Urinary bladder (tissue), 4 donors: ENCODE data around the gene NTHL1. TPM values are rescaled to one million over a fixed set of nuclear protein-coding genes. Genes with fewer than 3 reads are reported as not detected.

ENCODE experiments used
- DNase-seq: peaks from one replicate; pipeline ENCODE4 v3.0.0-alpha.2; 2015; ENCODE audit errors: extremely low spot score
- H3K27ac ChIP-seq: one replicate; pipeline ENCODE4 v1.5.1; 2013; ENCODE audit warnings: low read depth, mild to moderate bottlenecking, moderate library complexity
- H3K36me3 ChIP-seq: one replicate; pipeline ENCODE4 v1.6.1; 2013; ENCODE audit warnings: mild to moderate bottlenecking, moderate library complexity; ENCODE audit not compliant: insufficient read depth
- H3K4me1 ChIP-seq: one replicate; pipeline ENCODE4 v1.6.1; 2013; ENCODE audit warnings: mild to moderate bottlenecking, moderate library complexity; ENCODE audit not compliant: insufficient read depth
- H3K4me3 ChIP-seq: one replicate; pipeline ENCODE4 v1.5.1; 2013; ENCODE audit warnings: low read depth, low read length
- WGBS: extraction: QIAGEN DNeasy Blood & Tissue Kit; methylation state at CpG from one replicate; pipeline ENCODE4 v1.1.7; 2013; 5-methylcytosine and 5-hydroxymethylcytosine counted together
- polyA plus RNA-seq: library from polyadenylated mRNA; stranded (reverse); fragments of 200-250 nt; gene quantifications from one replicate; pipeline ENCODE4 v1.2.3, GENCODE V29; 2013
- total RNA-seq: library from RNA; depleted of rRNA; stranded (reverse); fragments of >200 nt; gene quantifications from one replicate; pipeline ENCODE4 v1.2.3, GENCODE V29; 2014
- donor health status: healthy with polysubstance abuse.
- donor health status: healthy.

The NTHL1 gene
- total and polyA plus RNA-seq, 2 donors, result 13.7 to 28.5 TPM

GRCh38 chr16:2004795-2005517 lies 42.7 kb downstream of the NTHL1 start:
- DNase-seq, result no peak
- WGBS, result 82% methylated on average over 34 of the region's 34 CpGs
- H3K36me3 ChIP-seq, result peaks cover 2% of the 10 kb centered on the region
- H3K4me1 ChIP-seq, result no peaks in the 10 kb centered on the region
- no peak overlapping the region for H3K4me3 ChIP-seq
- H3K27ac ChIP-seq, result no peak overlapping the region

DNA sequence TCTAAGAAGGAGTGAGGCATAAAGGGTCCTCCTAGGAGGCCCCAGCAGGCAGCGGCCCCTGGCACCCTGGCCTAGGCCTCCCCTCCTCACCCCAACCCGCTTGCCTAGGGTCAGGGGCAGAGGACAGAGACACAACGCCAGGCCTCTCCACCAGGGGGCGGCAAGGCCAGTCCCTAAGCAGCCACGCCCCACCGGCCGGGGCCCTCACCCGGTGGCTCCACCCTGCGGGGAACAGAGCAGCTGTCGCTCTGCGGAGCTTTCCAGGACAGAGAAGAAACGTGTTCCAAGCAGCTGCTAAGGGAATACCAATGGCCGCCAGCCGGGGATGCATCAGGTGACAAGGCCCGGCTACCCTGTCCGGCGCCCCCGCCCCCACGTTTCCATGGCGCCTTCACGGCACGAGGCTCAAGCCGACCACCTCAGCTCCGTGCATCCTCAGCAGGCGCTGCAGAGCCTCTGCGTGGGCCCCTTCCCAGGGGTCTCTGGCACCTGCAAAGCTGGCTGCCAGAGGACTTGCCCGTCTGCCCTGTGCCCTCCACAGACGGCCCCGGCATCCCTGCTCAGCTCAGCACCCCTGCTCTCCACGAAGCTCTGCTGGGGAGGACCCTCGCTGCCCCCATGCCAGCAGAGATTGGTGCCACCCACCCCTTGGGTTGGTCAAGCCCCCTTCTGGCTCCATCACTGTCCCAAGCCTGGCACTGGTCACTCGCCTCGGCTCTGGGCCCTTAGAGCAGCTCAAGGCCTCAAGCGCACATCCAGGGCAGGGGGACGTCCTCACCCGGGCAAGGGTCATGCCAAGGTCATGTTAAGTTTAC lies 43.6 kb downstream of the NTHL1 start:
- no peak overlapping the region for H3K4me3 ChIP-seq
- H3K27ac ChIP-seq, result no peak overlapping the region
- H3K36me3 ChIP-seq, result peaks cover 8% of the 10 kb centered on the region
- no peak for DNase-seq
- H3K4me1 ChIP-seq, result no peaks in the 10 kb centered on the region
- WGBS, result 28% methylated on average over 36 of the region's 36 CpGs

DNA sequence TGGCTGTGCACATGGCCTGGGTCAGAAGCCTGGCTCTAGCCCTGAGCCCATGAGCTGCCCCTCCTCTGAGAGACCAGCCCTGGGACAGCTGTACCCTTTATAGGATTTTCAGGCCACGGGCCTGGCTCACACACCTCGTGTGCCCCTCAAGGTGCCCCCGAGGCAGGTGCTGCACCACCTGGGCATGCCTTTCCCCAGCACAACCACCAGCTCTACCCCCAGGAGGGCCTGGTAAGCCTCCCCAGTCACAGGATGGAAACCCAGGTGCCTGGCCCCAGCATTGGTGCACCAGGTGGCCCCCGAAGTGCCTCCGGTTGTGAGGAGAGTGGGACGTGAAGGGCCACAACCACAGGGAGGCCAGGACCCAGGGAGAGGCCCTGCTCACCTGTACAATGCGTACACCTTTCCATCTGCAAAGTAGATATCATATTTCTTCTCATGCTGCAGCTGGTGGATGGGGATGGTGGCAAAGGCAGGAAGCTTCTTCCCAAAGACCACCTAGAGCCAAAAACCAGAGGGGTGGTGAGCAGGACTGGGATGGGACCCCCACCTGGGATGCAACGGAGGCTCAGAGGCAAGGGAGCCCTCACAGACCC lies 44.3 kb downstream of the NTHL1 start:
- no peak overlapping the region for H3K27ac ChIP-seq
- H3K4me3 ChIP-seq, result no peak overlapping the region
- no peaks in the 10 kb centered on the region for H3K4me1 ChIP-seq
- peaks cover 9% of the 10 kb centered on the region for H3K36me3 ChIP-seq
- WGBS, result 82% methylated on average over 8 of the region's 8 CpGs
- no peak for DNase-seq

- Histone ChIP-seq H3K4me1 (no peaks in the 10 kb centered on the region), H3K36me3 (peaks cover 11% of the 10 kb centered on the region), H3K4me3 (no peak overlapping the region), H3K27ac (no peak overlapping the region)
- DNase-seq, result no peak
- 91% methylated on average over 47 of the region's 47 CpGs for WGBS
Observed at GRCh38 chr16:2002406-2003230, 45.0 kb downstream of the NTHL1 start.

DNA sequence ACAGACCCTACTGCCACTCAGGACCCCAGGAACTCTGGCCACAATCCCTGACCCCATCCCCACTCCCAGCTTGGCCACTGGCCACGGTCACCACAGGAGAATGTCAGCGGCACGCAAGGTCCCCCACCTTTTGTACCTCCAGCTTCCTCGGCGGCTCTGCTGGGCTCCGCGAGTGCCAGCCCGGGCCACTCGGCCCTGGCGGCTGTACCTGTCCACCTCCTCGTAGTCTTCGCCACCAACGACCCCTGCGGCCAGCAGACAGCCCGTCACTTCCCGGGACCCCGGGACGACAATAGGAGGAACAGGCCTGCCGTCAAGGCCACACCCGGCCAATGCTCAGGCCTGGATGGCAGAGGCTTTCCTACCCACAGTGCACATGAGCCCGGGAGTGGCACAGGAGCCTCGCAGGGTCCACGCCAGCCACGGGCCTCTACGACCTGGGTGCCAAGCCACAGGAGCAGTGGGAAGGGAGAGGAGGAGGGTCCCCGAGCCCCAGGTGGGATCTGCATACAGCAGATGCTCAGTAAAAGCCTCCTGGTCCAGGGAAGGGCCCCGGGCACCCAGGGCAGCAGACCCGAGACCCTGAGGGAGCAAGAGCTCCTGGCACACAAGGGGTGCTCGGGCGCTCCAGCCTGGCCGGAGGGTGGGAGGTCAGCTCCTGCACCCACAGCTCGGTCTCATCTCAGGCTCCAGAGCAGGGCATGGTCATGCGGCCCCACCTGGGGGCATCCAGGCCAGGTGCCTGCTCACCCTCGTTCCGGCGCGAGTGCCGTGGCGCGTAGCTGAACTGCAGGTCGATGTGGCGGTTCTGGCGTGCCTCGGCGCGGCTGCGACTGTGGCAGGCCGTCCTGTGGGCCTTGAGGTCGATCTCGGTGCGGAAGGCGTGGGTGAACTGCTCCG lies 45.9 kb downstream of the NTHL1 start:
- H3K27ac ChIP-seq, result no peak overlapping the region
- no peak for DNase-seq
- H3K36me3 ChIP-seq, result peaks cover 11% of the 10 kb centered on the region
- 95% methylated on average over 53 of the region's 53 CpGs for WGBS
- no peaks in the 10 kb centered on the region for H3K4me1 ChIP-seq
- no peak overlapping the region for H3K4me3 ChIP-seq

- WGBS, result 94% methylated on average over 19 of the region's 19 CpGs
Observed at GRCh38 chr16:2001035-2001434, 46.6 kb downstream of the NTHL1 start.

DNA sequence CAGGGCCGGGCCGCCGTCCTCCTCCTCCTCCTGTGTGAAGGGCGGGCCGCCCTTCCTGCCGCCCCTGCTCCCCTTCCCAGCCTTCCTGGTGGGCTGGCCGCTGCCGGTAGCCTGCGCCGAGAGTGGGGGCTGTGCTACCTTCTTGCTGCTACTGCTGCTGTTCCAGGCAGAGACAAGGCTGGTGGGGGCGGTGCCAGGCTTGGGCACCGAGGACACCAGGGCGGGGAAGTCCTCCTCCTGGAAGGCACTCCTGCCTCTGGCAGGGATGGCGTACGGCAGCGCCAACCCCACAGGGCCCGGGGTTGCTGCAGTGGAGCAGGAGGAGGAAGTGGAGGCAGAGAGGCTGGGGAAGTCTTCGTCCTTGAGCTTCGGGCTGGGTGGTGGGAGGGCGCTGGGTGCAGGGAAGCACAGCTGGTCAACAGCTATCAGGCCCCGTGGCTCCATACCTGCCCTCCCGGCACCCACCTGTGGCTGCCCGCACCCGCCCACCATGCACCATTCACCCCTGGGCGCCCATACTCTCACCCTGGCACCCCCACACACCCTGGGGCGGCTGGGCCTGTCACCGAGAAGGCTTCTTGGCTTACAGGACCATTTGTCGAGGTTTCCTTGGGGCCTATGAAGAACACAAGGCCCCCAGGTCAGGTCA lies 47.6 kb downstream of the NTHL1 start:
- 86% methylated on average over 28 of the region's 28 CpGs for WGBS
- Histone ChIP-seq H3K27ac (no peak overlapping the region), H3K4me1 (no peaks in the 10 kb centered on the region), H3K4me3 (no peak overlapping the region), H3K36me3 (peaks cover 11% of the 10 kb centered on the region)
- DNase-seq, result no peak

More at GRCh38 chr16:2001035-2001434, 46.6 kb downstream of the NTHL1 start:
- Histone ChIP-seq H3K4me1 (no peaks in the 10 kb centered on the region), H3K36me3 (peaks cover 11% of the 10 kb centered on the region), H3K4me3 (no peak overlapping the region), H3K27ac (no peak overlapping the region)
- no peak for DNase-seq

- no peaks in the 10 kb centered on the region for H3K4me1 ChIP-seq
- 94% methylated on average over 39 of the region's 39 CpGs for WGBS
- peaks cover 11% of the 10 kb centered on the region for H3K36me3 ChIP-seq
Observed at GRCh38 chr16:1998852-1999801, 48.5 kb downstream of the NTHL1 start.

DNA sequence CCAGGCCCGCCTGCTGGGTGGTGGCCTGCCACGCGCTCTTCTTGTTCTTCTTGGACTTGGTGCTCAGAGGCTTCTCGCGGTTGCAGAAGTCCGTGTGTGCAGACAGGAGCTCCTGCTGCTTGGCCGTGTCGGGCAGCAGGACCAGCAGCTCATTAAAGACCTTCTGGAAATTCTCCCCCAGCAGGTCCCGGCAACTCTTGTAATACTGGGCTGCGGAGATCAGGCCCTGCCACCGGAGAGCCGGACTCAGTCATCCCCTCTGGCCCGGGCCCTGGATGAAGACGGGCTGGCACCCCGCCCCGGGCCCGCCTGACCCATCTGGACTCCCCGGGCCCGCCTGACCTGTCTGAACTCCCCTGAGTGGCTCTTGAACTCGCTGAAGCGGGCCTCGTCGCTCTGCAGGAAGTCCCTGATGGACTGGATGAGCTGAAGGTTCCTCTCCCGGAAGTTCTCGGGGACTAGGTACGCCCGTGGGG lies 49.2 kb downstream of the NTHL1 start:
- peak overlapping the region; percentile 26 for H3K27ac ChIP-seq
- DNase-seq, result no peak
- H3K36me3 ChIP-seq, result peaks cover 11% of the 10 kb centered on the region
- WGBS, result 84% methylated on average over 27 of the region's 27 CpGs
- no peaks in the 10 kb centered on the region for H3K4me1 ChIP-seq
- H3K4me3 ChIP-seq, result no peak overlapping the region

More at GRCh38 chr16:1998852-1999801, 48.5 kb downstream of the NTHL1 start:
- Histone ChIP-seq H3K4me3 (no peak overlapping the region), H3K27ac (peak overlapping the region; percentile 26)
- DNase-seq, result no peak

GRCh38 chr16:1997494-1998359 lies 49.9 kb downstream of the NTHL1 start:
- Histone ChIP-seq H3K27ac (peak overlapping the region; percentile 68), H3K4me1 (no peaks in the 10 kb centered on the region), H3K36me3 (peaks cover 11% of the 10 kb centered on the region), H3K4me3 (no peak overlapping the region)
- 62% methylated on average over 26 of the region's 26 CpGs for WGBS
- no peak for DNase-seq
